GM12801 (cell line): ENCODE data around the gene OR7A5.

ENCODE experiments used
- TF ChIP-seq, protein P1 (sequence below): IDR thresholded peaks from one replicate; pipeline ENCODE4 v1.5.1; 2011; ENCODE audit warnings: control low read depth; ENCODE audit not compliant: insufficient read length; ENCODE audit errors: extremely low read depth

The OR7A5 gene

GRCh38 chr19:14837391-14837790 lies 2.4 kb upstream of the OR7A5 start:
- TF ChIP-seq, protein P1, sequence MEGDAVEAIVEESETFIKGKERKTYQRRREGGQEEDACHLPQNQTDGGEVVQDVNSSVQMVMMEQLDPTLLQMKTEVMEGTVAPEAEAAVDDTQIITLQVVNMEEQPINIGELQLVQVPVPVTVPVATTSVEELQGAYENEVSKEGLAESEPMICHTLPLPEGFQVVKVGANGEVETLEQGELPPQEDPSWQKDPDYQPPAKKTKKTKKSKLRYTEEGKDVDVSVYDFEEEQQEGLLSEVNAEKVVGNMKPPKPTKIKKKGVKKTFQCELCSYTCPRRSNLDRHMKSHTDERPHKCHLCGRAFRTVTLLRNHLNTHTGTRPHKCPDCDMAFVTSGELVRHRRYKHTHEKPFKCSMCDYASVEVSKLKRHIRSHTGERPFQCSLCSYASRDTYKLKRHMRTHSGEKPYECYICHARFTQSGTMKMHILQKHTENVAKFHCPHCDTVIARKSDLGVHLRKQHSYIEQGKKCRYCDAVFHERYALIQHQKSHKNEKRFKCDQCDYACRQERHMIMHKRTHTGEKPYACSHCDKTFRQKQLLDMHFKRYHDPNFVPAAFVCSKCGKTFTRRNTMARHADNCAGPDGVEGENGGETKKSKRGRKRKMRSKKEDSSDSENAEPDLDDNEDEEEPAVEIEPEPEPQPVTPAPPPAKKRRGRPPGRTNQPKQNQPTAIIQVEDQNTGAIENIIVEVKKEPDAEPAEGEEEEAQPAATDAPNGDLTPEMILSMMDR: no peak

DNA sequence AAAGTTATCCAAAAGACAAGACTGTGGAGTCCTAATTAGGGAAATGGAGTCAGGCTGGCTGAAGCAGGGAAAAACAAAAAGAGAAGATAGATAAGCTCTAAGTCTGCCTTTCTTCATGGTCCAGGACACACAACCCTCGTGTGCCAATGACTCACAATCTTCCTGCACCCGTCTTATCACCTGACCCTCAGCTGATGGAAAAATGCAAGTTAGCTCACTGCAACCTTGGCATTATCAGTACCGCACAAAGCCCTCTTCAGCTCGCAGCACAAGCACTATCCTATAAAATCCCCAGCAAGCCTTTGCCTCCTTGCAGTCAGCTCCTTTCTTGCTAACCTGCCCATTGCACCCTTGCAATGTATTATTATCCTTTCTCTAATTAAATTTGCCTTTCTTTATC lies 4.3 kb downstream of the OR7A5 start:
- TF ChIP-seq, protein P1: no peak

GRCh38 chr19:14826006-14826405 lies 9.0 kb downstream of the OR7A5 start:
- TF ChIP-seq, protein P1: no peak

DNA sequence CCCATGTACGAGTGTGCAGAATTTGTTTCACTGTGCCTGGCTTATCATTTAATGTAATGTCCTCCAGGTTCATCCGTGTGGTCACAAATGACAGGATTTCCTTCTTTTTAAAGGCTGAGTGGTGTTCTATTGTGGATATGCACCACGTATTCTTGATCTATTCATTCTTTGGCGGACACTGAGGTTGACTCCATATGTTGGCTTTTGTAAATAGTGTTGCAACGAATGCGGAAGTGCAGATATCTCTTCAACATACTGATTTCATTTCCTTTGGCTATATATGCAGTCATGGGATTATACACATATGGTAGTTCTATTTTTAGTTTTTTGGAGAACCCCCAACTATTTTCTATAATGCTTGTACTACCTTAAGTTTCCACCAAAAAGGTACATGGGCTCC lies 13.0 kb downstream of the OR7A5 start:
- TF ChIP-seq, protein P1: no peak

- TF ChIP-seq, protein P1: no peak
Measured at GRCh38 chr19:14818588-14818987, 16.4 kb downstream of the OR7A5 start.

DNA sequence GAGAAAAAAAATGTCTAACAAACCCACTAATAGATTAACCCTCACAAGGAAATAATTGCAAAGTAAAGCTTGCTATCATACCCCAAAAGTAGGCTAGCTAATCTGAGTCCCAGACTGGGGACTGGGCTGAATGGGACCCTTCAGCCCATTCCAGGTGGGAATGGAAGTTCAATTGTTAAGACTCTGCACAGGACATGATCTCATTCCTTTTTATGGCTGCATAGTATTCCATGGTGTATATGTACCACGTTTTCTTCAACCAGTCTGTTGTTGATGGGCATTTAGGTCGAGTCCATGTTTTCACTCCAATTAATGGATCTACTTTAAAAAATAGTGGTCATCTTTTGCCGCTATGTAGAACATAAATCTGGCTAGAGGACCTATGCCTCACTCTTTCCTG lies 17.9 kb downstream of the OR7A5 start:
- TF ChIP-seq, protein P1: no peak

GRCh38 chr19:14814982-14815652 lies 19.9 kb downstream of the OR7A5 start:
- TF ChIP-seq, protein P1: no peak
